Measurements from ENCODE around the gene PPIL6.

- no peak for TF ChIP-seq CTCF (IDR thresholded peaks at IDR 0.05)
- no peak for TF ChIP-seq JUN (IDR thresholded peaks at IDR 0.05)
- TF ChIP-seq, protein P1, sequence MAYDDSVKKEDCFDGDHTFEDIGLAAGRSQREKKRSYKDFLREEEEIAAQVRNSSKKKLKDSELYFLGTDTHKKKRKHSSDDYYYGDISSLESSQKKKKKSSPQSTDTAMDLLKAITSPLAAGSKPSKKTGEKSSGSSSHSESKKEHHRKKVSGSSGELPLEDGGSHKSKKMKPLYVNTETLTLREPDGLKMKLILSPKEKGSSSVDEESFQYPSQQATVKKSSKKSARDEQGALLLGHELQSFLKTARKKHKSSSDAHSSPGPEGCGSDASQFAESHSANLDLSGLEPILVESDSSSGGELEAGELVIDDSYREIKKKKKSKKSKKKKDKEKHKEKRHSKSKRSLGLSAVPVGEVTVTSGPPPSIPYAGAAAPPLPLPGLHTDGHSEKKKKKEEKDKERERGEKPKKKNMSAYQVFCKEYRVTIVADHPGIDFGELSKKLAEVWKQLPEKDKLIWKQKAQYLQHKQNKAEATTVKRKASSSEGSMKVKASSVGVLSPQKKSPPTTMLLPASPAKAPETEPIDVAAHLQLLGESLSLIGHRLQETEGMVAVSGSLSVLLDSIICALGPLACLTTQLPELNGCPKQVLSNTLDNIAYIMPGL (CRISPR knock-in tag; IDR thresholded peaks at IDR 0.05; ENCODE audit: borderline replicate concordance) = no peak
- no peak for TF ChIP-seq NPAS2 (CRISPR knock-in tag; IDR thresholded peaks at IDR 0.05; ENCODE audit: borderline replicate concordance)
- no peak for TF ChIP-seq POLR2A (IDR thresholded peaks at IDR 0.05; ENCODE audit: low read length)
- no peak for TF ChIP-seq RNF2 (IDR thresholded peaks at IDR 0.05; ENCODE audit: borderline replicate concordance, low read depth)
- TF ChIP-seq KDM1A (IDR thresholded peaks at IDR 0.05; ENCODE audit: low read depth) = no peak
- TF ChIP-seq, protein P2, sequence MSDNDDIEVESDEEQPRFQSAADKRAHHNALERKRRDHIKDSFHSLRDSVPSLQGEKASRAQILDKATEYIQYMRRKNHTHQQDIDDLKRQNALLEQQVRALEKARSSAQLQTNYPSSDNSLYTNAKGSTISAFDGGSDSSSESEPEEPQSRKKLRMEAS (IDR thresholded peaks at IDR 0.05) = no peak
- TF ChIP-seq, protein P3, sequence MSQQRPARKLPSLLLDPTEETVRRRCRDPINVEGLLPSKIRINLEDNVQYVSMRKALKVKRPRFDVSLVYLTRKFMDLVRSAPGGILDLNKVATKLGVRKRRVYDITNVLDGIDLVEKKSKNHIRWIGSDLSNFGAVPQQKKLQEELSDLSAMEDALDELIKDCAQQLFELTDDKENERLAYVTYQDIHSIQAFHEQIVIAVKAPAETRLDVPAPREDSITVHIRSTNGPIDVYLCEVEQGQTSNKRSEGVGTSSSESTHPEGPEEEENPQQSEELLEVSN (IDR thresholded peaks at IDR 0.05; ENCODE audit: borderline replicate concordance, low read depth) = no peak
These were observed 38.6 kb upstream of the PPIL6 start for GRCh38 chr6:109478841-109479624.

All from A549 (cell line).